NCI-H2227 treated with DMSO at 0.1 percent for 48 hours (cell line): ENCODE results near the gene ZRANB1.
A peak's percentile ranks its signal among the peaks of the same experiment; 100 is the strongest.
"Not testable (repeated sequence)": the region's sequence is repeated elsewhere in the genome, so short reads cannot be mapped to it uniquely, and the experiment has no call there.

Experiments used
- DNase-seq: peaks from one replicate; lab custom pipeline; 2025; lab: John Stamatoyannopoulos, UW

The ZRANB1 gene

GRCh38 chr10:124941823-124942222, at the start of gene ZRANB1:
Gene ZRANB1 (plus strand): TSS chr10:124942123. CDS start chr10:124942494, 371 bp downstream.
- DNase-seq: no peak

- DNase-seq: no peak
These were observed 49.0 kb upstream of the ZRANB1 start for GRCh38 chr10:124892905-124893304.

- DNase-seq: no peak
These were observed 47.2 kb upstream of the ZRANB1 start for GRCh38 chr10:124894569-124895215.

- no peak for DNase-seq
These were observed 45.2 kb upstream of the ZRANB1 start for GRCh38 chr10:124896751-124897150.

- DNase-seq: no peak
These were observed 43.5 kb upstream of the ZRANB1 start for GRCh38 chr10:124898471-124898870.

GRCh38 chr10:124899151-124899550, 42.8 kb upstream of the ZRANB1 start:
- no peak for DNase-seq

- no peak for DNase-seq
These were observed 39.5 kb upstream of the ZRANB1 start for GRCh38 chr10:124902462-124902861.

- DNase-seq: no peak
These were observed 38.8 kb upstream of the ZRANB1 start for GRCh38 chr10:124903111-124903510.

- DNase-seq: no peak
These were observed 37.1 kb upstream of the ZRANB1 start for GRCh38 chr10:124904796-124905195.

- DNase-seq: no peak
These were observed 35.3 kb upstream of the ZRANB1 start for GRCh38 chr10:124906551-124907001.

- DNase-seq: no peak
These were observed 32.4 kb upstream of the ZRANB1 start for GRCh38 chr10:124909563-124909962.

GRCh38 chr10:124911124-124912067, 30.5 kb upstream of the ZRANB1 start:
- DNase-seq: no peak

GRCh38 chr10:124912101-124912886, 29.6 kb upstream of the ZRANB1 start:
- DNase-seq: no peak

- DNase-seq: no peak
These were observed 28.8 kb upstream of the ZRANB1 start for GRCh38 chr10:124913167-124913566.

GRCh38 chr10:124914398-124914797, 27.5 kb upstream of the ZRANB1 start:
- DNase-seq: not testable (repeated sequence)

- peak; percentile 70 for DNase-seq
These were observed 25.8 kb upstream of the ZRANB1 start for GRCh38 chr10:124916098-124916584.

GRCh38 chr10:124916585-124917427, 25.1 kb upstream of the ZRANB1 start:
- DNase-seq: peak; percentile 85

- DNase-seq: peak; percentile 29
These were observed 24.3 kb upstream of the ZRANB1 start for GRCh38 chr10:124917428-124918190.

- DNase-seq: no peak
These were observed 23.6 kb upstream of the ZRANB1 start for GRCh38 chr10:124918191-124918830.

GRCh38 chr10:124918906-124919305, 23.0 kb upstream of the ZRANB1 start:
- no peak for DNase-seq
